Measurements from ENCODE around the gene TSN.

The TSN gene

GRCh38 chr2:121716126-121716525, 39.3 kb upstream of the TSN start:
- H3K4me3 ChIP-seq (ENCODE audit: low read length, poor library complexity, severe bottlenecking) = no peak overlapping the region
- H4K20me1 ChIP-seq (ENCODE audit: insufficient read depth, low read length, poor library complexity, severe bottlenecking) = no peaks in the 10 kb centered on the region
- H3K79me2 ChIP-seq (ENCODE audit: insufficient read depth, low read length) = no peaks in the 10 kb centered on the region
- H2AFZ ChIP-seq (ENCODE audit: low read length) = no peak overlapping the region
- no peaks in the 10 kb centered on the region for H3K4me1 ChIP-seq (ENCODE audit: insufficient read depth, low read length, poor library complexity, severe bottlenecking)
- no peaks in the 10 kb centered on the region for H3F3A ChIP-seq (ENCODE audit: low read depth)
- H3K9ac ChIP-seq (ENCODE audit: low read depth, low read length, poor library complexity, severe bottlenecking) = no peak overlapping the region
- TF ChIP-seq CTCF (conservative IDR thresholded peaks at IDR 0.05; ENCODE audit: low read length) (no peak), EZH2phosphoT487 (IDR thresholded peaks at IDR 0.05; ENCODE audit: borderline replicate concordance) (no peak)
- H3K36me3 ChIP-seq (ENCODE audit: insufficient read depth, low read length) = no peaks in the 10 kb centered on the region
- H3K9me2 ChIP-seq (replicated peaks; ENCODE audit: low read depth, low read length) = no peaks in the 10 kb centered on the region
- no peak overlapping the region for H3K4me2 ChIP-seq (ENCODE audit: low read depth, low read length, poor library complexity, severe bottlenecking)
- no peaks in the 10 kb centered on the region for H3K9me3 ChIP-seq (ENCODE audit: insufficient read depth, low read depth, low read length)
- no peaks in the 10 kb centered on the region for H3K27me3 ChIP-seq (ENCODE audit: insufficient read depth, low read length, poor library complexity, severe bottlenecking)

- no peak overlapping the region for H3K4me2 ChIP-seq (ENCODE audit: low read depth, low read length, poor library complexity, severe bottlenecking)
- H4K20me1 ChIP-seq (ENCODE audit: insufficient read depth, low read length, poor library complexity, severe bottlenecking) = no peaks in the 10 kb centered on the region
Observed at GRCh38 chr2:121717529-121717928, 37.9 kb upstream of the TSN start.

GRCh38 chr2:121721926-121722325, 33.5 kb upstream of the TSN start:
- H3K4me1 ChIP-seq (ENCODE audit: insufficient read depth, low read length, poor library complexity, severe bottlenecking) = no peaks in the 10 kb centered on the region
- H3K4me2 ChIP-seq (ENCODE audit: low read depth, low read length, poor library complexity, severe bottlenecking) = no peak overlapping the region

More at GRCh38 chr2:121717529-121717928, 37.9 kb upstream of the TSN start:
- TF ChIP-seq CTCF (conservative IDR thresholded peaks at IDR 0.05; ENCODE audit: low read length) = no peak
- TF ChIP-seq EZH2phosphoT487 (IDR thresholded peaks at IDR 0.05; ENCODE audit: borderline replicate concordance) = no peak
- Histone ChIP-seq H3F3A (ENCODE audit: low read depth) (no peaks in the 10 kb centered on the region), H3K79me2 (ENCODE audit: insufficient read depth, low read length) (no peaks in the 10 kb centered on the region), H3K4me1 (ENCODE audit: insufficient read depth, low read length, poor library complexity, severe bottlenecking) (no peaks in the 10 kb centered on the region), H3K9me3 (ENCODE audit: insufficient read depth, low read depth, low read length) (no peaks in the 10 kb centered on the region), H3K4me3 (ENCODE audit: low read length, poor library complexity, severe bottlenecking) (no peak overlapping the region), H3K9ac (ENCODE audit: low read depth, low read length, poor library complexity, severe bottlenecking) (no peak overlapping the region), H3K27me3 (ENCODE audit: insufficient read depth, low read length, poor library complexity, severe bottlenecking) (no peaks in the 10 kb centered on the region), H2AFZ (ENCODE audit: low read length) (no peak overlapping the region), H3K9me2 (replicated peaks; ENCODE audit: low read depth, low read length) (no peaks in the 10 kb centered on the region), H3K36me3 (ENCODE audit: insufficient read depth, low read length) (no peaks in the 10 kb centered on the region)

More at GRCh38 chr2:121721926-121722325, 33.5 kb upstream of the TSN start:
- peaks cover 4% of the 10 kb centered on the region for H3K36me3 ChIP-seq (ENCODE audit: insufficient read depth, low read length)
- H3K27me3 ChIP-seq (ENCODE audit: insufficient read depth, low read length, poor library complexity, severe bottlenecking) = no peaks in the 10 kb centered on the region
- H3K9me2 ChIP-seq (replicated peaks; ENCODE audit: low read depth, low read length) = no peaks in the 10 kb centered on the region
- H3K9ac ChIP-seq (ENCODE audit: low read depth, low read length, poor library complexity, severe bottlenecking) = no peak overlapping the region
- no peak overlapping the region for H2AFZ ChIP-seq (ENCODE audit: low read length)
- H3K4me3 ChIP-seq (ENCODE audit: low read length, poor library complexity, severe bottlenecking) = no peak overlapping the region
- H3K79me2 ChIP-seq (ENCODE audit: insufficient read depth, low read length) = no peaks in the 10 kb centered on the region
- no peaks in the 10 kb centered on the region for H3F3A ChIP-seq (ENCODE audit: low read depth)
- TF ChIP-seq EZH2phosphoT487 (IDR thresholded peaks at IDR 0.05; ENCODE audit: borderline replicate concordance) = no peak
- no peak for TF ChIP-seq CTCF (conservative IDR thresholded peaks at IDR 0.05; ENCODE audit: low read length)
- no peaks in the 10 kb centered on the region for H3K9me3 ChIP-seq (ENCODE audit: insufficient read depth, low read depth, low read length)
- H4K20me1 ChIP-seq (ENCODE audit: insufficient read depth, low read length, poor library complexity, severe bottlenecking) = no peaks in the 10 kb centered on the region

Data from Loucy (cell line).